ENCODE data around the gene ATL3.
"Not testable (repeated sequence)": the region's sequence is repeated elsewhere in the genome, so short reads cannot be mapped to it uniquely, and the experiment has no call there.

The ATL3 gene

DNA sequence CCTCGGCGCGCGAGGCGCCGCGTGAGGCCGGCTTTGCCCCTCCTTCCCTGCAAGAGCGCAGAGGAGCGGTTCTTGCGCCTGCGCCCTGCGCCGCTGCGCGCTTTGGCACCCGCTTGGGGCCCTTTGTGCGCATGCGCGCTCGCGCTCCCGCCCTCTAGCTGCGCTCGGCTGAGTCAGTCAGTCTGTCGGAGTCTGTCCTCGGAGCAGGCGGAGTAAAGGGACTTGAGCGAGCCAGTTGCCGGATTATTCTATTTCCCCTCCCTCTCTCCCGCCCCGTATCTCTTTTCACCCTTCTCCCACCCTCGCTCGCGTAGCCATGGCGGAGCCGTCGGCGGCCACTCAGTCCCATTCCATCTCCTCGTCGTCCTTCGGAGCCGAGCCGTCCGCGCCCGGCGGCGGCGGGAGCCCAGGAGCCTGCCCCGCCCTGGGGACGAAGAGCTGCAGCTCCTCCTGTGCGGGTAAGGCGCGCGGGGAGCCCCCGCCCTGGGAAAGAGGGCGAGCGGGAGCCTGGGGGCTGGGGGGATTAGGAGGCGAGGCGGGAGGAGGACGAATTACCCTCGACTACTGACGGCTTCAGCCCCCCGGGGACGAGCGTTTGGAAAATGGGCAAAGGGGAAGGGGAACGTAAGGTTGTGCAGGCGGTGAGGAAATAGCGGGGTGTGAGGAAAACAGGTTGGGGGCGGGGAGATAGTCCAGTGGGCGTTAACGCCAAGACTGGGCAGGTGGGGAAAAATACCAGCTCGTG, 10.3 kb upstream of the ATL3 start, which contains the start of gene RTN3:
Gene RTN3, plus strand, starts transcription at position 180 of the 745 bp plus-strand sequence. Its CDS starts 137 bp downstream, at position 317.
- DNase-seq: peak; percentile 98

DNA sequence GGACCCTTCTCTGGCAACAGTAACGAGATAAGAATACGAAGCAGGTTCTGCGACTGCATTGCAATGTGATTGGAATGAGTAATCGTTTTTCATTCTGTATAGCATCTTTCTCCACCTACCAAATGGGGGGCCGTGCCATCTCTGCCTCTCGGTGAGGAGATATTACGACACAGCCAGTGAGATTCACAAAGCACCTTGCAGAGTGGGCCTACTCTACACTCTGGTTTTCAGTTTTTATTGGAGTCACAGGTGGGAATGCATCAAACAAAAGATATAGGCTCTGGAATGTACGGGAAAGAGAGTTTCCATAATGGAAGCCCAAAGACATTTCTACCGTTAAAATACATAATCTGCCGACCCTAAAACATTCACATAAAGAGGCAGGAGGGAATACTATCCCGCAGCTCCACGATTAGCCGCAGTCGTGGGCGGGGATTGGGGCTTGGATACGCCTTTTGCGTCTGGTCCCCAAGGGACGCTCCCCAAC, 9.7 kb upstream of the ATL3 start:
- DNase-seq: peak; percentile 42

DNA sequence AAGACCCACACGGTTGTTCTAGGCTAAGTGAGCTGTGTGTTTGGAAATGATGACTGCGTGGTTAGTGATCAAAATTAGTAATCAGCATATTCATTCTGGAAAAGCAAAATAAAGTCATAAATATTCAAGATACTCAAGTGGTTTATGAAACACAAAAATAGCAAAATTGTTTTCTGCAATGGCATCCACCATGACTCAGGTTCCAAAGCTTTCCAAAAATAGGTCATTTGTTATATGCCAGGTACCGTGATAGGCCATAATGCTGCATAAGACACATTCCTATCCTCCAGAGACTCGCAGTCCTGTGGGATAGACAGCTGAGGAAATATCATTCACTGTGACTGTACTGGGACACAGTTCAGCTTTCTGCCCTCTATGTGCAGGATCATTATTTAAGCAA, 2.4 kb upstream of the ATL3 start:
- DNase-seq: no peak

DNA sequence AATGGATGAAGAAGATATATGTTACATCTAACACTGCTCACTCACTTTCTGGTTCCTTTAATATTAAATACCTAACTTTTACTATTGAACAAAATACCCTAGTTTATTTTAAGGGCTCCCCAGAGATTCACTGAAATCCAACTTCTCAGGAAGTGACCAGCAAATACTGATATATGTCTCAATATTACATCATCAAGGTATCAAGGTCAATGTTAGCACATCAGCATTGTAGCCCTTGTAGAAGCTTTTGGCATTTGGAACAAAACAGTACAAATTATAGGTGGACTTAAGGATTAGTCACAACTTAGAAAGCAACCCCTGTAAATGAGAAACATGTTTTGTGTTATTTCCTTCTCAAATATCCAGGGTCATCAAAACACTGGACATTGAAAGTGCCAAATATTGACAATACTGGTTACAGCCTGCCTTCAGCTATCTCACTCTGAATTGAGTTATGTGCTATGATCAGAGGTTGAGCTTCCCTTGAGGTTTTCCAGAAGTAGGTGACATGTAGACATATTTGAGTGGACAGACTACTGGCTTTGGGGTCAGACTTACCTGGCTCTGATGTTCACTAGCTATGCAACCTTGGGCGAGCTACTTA, 1.9 kb upstream of the ATL3 start:
- no peak for DNase-seq

DNA sequence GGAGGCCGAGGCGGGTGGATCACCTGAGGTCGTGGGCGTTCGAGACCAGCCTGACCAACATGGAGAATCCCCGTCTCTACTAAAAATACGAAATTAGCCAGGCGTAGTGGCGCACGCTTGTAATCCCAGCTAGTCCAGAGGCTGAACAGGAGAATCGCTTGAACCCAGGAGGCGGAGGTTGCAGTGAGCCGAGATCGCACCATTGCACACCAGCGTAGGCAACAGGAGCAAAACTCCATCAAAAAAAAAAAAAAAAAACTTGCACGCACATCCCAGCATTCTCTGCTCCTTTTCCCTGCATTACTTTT, 934 bp upstream of the ATL3 start:
- DNase-seq: no peak

DNA sequence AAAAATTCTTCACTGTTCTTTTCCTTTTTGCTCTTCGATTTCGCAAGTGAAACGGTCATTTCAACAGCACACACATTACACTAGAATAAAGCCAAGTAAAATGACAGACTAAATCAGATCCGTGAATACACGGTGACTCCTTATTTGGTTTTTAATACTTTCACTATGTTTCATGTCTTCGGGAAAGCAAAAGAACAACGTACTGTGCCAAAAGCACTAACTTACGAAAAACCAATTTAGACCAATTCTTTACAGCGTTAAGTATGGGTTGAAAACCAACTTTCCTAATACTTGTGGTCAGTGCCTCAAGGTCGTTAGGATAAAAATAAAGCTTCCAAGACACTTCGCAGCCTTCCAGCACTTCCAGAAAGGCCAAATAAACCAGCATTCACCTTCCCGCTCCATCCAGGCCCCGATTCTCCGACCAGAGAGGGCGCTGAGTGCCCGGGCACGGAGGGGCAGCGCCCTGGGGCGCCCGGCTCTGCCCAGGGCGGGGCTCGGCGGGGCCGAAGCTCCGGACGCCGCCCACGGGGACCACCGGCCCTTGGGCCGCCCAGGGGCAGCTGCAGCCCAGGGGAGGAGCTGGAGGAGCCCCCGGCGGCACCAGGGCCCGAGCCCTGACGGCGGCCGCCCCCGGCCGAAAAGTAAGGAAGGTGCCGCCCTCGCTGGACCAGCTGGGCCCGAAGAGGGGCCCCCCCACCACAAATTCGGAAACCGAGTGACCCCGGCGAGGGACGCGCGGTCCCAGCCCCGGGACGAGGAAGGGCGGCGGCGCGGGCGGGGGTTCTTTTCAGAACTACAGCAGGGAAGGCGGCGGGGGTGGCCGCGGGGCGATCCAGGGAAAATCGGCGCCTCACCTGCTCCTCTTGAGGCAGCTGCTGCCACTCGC, 499 bp downstream of the ATL3 start:
- DNase-seq: peak; percentile 45

DNA sequence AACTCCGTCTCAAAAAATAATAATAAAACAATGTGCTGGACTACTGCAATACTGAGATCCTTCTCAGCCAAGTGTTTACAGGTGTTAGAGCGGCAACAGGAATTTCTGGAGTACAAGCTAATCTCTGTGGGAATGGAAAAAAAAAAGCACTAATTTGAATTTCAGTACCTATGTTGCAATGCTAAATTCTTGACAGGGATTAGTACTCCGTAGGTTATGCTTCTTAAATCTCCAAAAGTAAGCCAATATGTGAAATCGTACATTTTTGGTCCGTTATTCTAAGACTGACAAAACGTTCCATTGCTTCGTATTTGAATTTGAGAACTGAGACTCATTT, 1.1 kb downstream of the ATL3 start:
- DNase-seq: no peak

DNA sequence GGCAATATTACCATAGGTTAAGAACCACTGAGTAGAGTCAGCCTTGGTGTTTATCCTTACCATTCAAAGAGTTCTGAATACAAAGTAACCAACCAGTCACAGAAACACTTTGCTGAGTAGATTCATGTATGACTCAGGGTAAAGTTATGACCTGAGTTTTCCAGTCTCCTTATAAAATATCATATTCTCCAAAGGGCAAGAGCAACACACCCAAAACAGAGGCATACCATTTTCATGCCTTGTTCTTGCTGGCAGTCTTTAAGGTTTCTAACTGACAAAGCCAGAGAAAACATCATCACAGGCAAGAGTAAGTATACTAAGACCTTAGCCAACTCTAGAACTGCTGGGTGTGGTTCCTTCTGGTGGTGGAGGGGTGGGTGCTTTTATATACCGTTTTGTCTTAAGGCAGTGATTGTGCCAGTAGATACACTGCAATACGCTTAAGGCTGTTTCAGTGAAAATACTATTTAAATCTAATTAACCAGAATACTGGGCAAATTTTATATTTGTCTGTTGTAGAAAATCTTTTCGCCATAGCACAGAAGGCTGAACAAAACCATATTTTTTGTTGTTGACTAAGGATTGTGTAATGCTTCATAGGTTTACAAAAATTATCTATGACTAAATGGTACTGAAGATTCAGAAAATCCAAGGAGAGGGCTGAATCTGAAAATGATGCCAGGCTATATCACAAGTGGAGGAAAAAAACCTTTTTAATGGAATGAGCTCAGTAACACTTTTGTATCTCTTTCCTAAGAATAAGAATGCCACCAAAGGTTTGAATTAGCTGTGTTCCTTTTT, 3.0 kb downstream of the ATL3 start:
- peak; percentile 11 for DNase-seq

DNA sequence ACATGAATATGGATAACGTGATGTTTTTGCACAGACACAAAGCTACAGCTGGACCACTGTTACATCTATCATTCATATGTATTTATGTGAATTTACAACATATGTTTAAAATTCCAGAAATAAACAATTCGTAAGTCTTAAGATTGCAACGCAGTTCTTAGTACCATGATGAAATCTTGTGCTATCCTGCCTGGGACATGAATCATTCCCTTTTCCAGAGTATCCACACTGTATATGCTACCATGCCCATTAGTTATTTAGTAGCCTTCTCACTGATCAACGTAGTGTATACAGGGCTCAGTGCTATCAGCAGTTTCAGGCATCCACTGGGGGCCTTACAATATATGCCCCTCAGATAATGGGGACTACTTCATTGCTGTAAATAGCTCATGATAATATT, 4.3 kb downstream of the ATL3 start:
- no peak for DNase-seq

DNA sequence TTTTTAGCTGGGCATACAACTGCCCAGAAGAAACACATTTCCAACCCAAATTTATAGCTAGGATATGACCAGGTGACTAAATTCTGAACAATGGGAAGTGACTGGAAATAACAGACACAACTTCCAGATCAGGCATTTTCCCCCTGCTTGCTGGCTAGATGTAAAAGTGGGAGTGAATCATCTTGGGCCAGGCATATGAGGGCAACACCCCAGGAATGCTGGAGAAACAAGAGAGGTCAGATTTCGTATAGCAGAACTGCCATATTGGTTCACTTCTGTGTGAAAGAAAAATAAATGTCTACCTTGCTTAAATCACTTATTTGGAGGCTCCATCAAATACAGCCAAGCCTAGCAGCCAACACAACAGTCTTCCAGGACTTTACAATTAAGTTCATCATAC, 7.4 kb downstream of the ATL3 start:
- DNase-seq: no peak

DNA sequence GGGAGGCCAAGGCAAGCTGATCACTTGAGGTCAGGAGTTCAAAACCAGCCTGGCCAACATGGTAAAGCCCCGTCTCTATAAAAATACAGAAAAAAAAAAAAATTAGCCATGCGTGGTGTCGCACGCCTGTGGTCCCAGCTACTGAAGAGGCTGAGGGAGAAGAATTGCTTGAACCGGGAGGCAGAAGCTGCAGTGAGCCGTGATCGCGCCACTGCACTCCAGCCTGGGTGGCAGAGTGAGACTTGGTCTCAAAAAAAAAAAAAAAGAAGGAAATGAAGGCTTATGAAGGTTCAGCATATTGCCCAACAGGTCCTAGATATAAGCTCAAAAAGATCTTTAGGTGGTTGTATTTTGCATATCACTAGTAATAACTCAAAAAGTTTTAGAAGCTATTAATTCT, 10.2 kb downstream of the ATL3 start:
- no peak for DNase-seq

DNA sequence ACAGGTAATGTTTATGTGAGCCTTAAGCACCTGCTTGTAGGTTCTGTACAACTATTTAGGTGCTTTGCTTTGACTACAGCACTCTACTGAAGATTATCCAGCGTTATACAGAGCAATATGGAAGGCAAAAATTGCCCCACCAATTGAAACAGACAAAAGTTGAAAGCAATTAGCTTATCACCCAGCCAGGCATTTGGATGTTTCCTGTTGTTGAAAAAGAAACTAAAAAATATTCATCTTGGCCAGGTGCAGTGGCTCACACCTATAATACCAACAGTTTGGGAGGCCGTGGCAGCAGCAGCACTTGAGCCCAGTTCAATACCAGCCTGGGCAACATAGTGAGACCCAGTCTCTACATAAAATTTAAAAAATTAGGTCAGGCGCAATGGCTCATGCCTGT, 18.5 kb downstream of the ATL3 start:
- DNase-seq: no peak

DNA sequence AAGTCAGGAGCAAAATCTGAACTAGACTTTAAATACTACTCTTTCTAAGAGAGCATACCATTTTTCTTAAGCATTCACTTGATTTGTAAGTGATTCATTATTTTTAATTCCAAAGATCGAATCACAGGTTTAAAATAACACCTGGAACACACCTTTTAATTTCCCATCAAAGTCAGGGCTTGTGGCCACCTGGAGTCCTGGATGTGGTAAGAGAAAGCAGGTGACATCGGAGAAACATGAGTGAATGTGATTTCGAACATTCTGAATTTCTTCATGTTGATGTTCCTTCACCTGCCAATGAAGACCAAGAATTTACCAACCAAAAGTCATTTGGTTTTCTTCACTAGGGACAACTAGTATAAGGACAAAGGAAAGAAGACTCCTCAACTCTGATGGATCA, 28.0 kb downstream of the ATL3 start:
- DNase-seq: no peak

DNA sequence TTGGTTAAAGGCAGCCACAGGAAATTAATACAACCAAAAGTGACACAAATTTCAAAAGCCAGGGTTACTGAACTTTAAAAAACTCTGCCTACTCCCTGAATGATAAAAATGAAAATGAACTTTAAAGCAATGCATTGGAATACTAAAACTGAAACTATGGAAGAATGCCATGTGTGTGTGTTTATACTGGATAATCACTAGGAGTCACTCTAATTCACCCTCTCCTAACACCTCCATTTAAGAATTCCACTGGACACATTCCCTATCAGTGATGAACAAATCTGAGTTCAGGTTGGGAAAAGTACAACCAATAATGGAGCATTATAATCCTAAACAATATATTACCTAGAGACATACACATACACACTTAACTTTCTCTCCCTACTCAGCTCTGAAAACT, 29.4 kb downstream of the ATL3 start:
- DNase-seq: no peak

DNA sequence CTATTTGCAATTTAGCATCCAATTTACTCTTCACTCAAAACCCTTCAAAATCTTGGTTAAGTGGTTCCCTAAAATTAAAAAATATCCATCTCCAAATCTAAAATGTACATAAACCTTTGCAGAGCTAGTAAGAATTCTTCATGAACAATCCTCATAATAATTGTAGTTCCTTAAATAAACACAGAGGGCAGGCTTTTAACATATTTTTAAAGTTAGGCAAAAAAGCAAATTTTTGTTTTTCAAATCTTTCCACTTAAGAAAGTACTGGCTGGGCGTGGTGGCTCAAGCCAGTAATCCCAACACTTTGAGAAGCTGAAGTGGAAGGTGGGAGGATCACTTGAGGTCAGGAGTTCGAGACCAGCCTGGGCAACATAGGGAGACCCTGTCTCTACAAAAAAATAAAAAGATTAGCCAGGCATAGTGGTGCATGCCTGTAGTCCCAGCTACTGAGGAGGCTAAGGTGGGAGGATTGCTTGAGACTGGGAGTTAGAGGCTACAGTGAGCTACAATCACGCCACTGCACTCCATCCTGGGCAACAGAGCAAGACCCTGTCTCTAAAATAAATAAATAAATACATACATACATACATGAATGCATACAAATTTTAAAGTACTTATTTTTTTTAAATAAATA, 31.9 kb downstream of the ATL3 start:
- DNase-seq: no peak

DNA sequence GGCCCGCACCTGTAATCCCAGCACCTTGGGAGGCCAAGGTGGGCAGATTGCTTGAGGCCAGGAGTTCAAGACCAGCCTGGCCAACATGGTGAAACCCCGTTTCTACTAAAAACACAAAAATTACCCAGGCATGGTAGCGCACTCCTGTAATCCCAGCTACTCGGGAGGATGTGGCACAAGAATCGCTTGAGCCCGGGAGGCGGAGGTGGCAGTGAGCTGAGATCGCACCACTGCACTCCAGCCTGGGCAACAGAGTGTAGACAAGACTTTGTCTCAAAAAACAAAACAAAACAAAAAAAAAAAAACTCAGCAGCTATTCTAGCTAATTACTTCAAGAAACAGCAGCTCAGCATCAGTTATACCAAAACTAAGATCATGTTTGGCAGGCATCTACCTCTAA, 32.7 kb downstream of the ATL3 start:
- DNase-seq: not testable (repeated sequence)

DNA sequence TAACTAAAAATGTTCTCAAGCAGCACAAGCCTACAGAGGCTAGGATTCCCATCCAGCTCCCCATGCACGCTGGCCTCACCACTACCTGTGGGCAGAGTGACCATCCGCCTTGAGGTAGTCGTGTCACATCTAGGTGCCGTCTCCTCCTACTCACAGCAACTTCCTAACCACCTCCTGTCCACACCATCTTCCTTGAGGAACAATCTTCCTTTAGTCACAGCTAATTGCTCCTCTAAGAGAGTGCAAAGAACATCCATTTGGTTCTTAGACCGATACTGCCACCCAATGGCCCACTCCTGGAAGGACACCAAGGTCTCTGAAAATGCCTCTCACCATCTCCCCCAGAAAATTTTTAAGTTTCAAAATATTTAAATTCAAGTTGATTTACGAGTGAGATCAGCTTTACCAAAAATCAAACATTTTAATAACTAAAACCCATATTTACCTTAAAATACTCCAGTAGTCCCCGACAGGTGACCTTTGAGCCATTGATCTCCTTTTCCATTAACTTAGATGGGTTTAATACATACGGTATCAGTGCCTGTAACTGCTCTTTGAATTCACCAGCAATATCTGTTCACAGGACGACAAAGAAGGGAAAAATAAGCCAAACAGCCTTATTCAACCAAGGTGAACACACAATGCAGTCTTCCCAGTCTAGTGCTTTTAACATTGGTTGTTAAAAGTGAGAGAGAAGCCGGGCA, 35.3 kb downstream of the ATL3 start:
- peak; percentile 73 for DNase-seq

DNA sequence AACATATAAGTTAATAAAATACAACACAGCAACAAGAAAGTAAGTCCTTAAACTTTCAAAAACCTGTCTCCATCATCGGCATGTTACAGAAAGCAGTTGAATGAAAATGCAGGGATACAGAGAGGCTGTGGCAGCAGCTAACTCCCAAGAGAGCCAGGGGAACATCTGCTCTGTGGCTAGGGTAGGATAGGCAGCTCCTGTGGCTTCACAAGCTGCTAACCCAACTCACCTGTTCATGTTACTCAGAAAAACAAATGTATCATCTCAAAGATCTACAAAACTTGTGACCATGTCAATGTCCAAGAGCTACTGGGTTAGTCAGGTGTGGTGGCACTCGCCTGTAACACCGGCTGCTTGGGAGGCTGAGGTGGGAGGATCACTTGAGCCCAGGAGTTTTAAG, 41.8 kb downstream of the ATL3 start:
- no peak for DNase-seq

DNA sequence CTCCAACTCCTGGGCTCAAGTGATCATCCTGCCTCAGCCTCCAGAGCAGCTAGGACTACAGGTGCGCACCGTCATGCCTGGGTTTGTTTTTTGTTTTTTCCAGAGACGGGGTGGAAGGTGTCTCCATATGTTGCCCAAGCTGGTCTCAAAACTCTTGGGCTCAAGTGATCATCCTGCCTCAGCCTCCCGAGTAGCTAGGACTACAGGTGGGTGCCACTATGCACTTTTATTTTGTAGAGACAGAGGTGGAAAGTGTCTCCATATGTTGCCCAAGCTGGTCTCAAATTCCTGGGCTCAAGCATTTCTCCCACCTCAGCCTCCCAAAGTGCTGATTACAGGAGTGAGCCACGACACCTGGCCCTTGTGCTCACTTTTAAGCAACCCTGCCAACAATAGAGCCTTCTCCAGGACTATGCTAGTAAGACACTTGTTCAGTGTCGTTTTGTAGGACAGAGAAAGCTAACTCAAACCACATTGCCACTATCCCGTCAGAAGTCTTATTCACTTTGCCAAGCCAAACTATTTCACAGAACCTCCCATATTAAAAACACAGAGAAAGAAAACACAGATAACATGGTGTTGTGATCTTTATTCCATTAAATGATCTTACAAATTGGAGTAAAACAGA, 47.5 kb downstream of the ATL3 start:
- no peak for DNase-seq

DNA sequence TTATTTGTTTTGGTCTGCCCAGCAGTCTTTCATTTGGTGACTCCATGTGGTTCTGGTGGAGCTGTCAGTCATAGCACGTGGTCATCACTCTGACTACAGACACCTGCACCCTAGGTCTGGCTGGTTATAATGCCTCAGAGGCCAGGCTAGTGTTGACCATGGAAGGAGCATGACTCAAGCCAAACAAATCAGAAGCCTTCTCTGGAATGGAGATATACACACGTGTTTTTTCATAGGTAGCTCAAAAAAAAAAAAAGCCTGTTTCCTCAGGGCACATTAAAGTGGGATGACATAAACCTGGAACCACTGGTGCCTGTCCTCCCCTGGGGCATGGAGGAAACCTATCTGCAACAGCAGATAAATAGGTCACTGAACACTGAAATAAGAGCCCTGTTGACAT, 48.9 kb downstream of the ATL3 start:
- no peak for DNase-seq

DNA sequence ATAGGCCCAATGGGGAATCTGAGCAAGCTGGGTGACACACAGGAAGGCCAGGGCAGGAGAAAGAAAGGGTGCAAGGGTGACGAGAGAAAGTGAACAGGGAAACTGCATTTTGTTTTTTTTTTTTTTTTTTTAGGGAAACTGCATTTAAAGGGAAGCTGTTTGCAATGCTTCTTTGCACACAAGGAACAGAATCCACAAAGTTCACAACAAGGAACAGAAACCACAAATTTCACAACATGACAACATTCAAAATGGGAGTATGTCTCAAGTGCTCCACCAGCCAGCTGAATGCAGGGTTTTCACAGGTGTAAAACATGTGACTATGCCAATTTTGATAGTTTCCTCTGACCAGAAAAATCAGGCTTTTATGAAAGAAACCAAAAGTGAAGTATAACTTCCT, 50.1 kb downstream of the ATL3 start:
- DNase-seq: no peak

DNA sequence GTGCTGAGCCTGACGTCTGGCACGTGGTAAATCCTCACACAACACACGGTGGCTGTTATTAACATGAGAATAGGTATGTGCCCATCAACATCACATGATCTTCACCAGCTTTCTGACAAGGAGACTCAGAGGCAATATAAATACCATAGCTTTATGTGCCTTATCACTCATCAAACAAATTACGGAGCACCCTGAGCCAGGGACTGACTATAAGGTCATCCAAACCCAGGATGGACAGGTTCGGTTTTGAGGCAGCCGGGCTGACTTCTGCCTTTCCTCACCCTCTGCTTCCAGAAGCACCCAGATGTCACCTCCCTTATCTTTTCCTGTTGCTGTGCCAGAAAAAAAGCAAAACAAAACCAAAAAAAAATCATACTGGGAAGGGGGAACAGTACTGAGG, 51.2 kb downstream of the ATL3 start:
- DNase-seq: no peak
